ENCODE results near the gene USP47.
"Not testable (repeated sequence)": the region's sequence is repeated elsewhere in the genome, so short reads cannot be mapped to it uniquely, and the experiment has no call there.

USP47 gene

DNA sequence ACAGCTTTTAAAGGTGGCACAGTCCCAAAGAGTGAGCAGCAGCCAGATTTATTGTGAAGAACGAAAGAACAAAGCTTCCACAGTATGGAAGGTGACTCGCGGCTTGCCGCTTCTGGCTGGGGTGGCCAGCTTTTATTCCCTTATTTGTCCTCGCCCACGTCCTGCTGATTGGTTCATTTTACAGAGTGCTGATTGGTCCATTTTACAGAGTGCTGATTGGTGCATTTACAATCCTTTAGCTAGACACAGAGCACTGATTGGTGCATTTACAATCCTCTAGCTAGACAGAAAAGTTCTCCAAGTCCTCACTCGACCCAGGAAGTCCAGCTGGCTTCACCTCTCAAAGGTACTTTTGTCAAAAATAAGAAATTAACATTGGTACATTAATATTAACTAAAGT lies 10.4 kb upstream of the USP47 start:
- DNase-seq (ENCODE audit: low spot score): not testable (repeated sequence)

DNA sequence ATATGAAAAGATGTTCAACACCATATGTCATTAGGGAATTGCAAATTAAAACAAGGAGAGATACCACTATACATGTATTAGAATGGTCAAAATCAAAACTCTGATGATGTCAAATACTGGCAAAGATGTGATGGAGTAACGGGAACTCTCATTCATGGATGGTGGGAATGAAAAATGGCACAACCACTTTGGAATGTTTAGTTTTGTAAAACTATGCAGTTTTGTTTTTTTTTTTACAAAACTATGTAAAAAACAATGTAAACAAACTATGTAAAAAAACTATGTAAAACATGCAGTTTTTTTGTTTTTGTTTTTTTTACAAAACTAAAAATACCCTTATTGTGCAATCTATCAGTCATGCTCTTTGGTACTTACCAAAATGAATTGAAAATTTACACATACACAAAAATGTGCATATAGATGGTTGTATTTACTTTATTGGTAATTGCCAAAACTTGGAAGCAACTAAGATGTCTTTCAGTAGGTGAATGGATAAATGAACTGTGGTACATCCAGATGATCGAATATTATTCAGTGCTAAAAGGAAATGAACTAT lies 5.0 kb upstream of the USP47 start:
- DNase-seq (ENCODE audit: low spot score): no peak

DNA sequence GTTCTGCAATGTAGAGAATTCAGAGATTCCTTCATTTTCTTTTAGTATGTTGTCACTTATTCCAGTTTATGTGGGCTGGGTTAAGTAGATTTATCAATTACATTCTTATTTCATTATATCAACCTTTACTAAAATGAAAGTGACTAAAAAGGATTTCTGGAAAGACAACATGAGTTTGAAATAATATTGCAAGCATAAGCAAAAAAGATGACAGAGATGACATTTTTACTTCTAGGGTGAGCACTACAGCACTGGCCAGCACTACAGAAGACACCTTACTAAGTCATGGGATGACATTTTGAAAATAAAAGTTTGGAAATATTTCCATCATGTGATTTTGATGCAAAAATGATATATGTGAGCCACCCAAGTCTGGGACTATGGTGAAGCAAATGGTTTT lies 2.1 kb upstream of the USP47 start:
- no peak for DNase-seq (ENCODE audit: low spot score)

DNA sequence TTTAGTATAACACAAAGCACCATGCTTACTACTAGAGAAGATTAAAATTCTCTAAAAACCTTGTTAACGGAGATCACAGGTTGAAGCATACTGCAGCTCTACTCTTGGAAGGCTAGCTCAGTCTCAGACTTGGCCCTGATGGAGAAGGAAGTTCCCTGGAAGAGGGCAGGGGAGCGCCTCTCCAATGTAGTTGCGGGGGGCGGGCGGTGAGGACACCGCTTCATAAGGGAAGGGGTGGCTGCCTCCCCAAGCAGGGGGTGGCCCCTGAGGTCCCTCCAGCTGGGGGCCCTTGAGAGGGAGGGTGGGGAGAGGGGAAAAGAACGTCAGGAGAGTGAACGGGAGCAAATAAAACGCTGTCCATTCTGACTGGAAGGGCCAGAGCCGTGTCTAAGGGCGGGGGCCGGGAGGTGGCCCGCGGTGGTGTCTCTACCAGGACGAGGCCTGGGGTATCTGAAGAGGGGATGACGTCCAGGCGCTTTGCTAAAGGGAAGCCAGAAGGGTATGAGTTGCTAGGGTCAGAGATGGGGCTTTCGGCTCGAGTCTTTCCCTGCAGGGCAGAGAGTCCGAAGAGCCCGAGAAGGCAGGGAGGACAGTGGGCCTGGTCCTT lies 553 bp upstream of the USP47 start:
- DNase-seq (ENCODE audit: low spot score): peak; percentile 11

DNA sequence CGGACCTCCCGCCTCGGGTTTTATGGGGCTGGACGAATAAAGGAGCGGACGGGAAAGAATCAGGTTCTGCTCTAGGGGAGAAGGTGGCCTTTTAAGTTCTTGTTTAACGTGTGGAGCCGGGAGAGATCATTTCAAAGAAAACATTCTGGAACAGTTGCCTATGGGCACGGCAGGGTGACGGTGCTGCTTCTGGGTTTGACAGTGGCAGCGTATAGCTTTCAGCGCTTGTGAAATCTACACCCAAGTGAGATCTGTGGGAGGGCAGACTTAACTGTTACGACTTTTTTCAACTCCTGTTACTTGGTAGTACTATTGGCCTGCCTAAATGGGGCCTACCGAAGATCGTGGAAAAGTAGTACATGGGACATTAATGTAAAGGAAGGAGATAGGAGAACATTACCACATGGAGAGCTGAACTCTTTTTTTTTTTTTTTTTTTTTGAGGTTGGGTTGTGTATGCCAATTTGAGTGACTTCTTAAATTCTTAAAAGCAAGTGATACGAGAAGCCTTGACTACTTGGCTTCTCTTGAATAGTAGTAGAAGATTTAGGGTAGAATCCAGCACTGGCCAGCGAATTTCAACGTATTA lies 743 bp downstream of the USP47 start:
- peak; percentile 88 for DNase-seq (ENCODE audit: low spot score)

DNA sequence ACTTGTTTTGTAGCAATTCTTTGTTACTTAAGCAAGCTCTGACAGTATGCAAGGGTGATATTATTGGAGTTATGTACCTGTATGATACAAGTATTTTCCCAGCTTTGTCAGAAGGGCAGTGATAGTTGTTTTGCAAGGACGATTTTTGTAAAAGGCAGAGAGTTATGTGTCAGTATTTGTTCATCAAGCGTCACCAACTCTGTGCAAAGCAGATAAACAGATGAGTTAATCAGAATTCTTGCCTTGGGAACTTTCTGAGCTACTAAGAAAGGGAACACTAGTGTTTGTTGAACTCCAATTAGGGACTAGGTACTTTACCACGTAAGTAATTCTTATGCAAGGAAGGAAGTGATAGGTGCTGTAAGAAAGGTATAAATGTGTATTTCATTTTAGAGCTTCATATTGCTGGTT lies 1.4 kb downstream of the USP47 start:
- DNase-seq (ENCODE audit: low spot score): peak; percentile 55

DNA sequence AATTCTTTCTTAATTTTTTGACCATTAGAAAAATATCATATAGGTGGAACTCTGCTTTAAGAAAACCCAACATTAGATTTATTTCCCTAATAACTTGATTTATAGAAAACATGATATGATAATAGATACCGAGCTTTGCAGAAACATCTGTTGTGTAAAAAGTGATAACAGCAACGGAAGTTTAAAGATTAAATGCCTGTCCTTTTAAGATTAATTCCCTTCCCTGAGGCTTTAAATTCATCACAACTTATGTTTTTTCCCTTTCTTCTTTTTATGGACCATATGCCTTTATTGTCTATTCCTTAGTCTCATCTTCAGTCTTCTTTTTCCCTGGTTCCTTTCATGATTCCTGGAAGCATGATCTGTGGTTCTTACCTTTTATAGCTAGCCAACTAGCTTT lies 1.9 kb downstream of the USP47 start:
- DNase-seq (ENCODE audit: low spot score): no peak

DNA sequence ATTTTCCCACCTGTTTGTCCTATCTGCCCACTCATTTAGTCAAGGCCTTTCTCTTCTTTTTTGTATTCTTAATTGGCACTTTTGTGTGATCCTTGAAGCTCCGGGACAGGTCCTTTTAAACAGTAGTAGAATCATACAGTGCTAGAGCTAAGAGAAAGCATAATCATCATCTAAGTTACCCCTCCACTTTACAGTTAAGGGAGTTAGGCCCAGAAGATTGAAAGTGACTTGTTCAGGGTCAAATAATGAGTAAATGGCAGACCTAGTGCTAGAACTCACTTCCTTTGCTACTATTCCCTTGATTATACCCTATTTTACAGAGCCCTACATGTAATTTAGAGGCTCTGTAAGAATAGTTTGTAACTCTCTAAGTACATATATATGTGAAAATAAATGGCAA lies 2.5 kb downstream of the USP47 start:
- no peak for DNase-seq (ENCODE audit: low spot score)

DNA sequence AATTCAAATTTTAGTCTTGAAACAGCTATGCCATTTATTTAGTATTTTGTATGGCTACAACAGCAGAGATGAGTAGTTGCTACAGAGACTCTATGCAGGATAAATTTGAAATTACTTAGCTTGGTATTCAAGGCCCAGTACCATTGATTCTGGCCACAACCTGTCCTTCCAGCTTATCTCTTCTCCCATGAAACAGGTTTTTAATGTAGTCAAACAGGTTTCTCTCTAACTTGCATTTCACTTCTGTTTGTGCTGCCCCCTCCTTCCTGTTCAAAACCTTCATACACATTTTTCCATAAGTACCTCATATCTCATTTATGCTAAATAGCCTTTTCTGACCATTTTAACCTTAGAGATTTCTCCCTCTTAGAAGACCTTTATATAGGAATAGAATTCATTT lies 3.3 kb downstream of the USP47 start:
- no peak for DNase-seq (ENCODE audit: low spot score)

DNA sequence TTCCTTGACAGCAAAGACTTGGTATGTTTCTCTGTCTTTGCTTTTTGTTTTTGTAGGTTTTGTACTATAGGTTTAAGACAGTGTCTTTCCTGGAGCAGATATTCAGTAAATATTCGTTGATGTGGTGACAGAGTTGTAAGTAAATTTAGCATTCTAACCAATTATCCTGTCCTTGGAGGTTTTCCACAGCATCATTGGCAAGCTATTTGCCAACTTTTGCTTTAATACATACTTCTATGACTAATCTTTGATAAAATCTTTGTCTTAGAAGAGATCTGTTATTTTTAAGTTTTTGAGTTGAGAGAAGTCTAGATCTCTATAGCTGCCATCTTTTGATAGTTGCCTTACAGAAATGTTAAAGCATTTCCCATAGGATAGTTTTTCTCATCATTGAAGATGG lies 3.8 kb downstream of the USP47 start:
- no peak for DNase-seq (ENCODE audit: low spot score)

DNA sequence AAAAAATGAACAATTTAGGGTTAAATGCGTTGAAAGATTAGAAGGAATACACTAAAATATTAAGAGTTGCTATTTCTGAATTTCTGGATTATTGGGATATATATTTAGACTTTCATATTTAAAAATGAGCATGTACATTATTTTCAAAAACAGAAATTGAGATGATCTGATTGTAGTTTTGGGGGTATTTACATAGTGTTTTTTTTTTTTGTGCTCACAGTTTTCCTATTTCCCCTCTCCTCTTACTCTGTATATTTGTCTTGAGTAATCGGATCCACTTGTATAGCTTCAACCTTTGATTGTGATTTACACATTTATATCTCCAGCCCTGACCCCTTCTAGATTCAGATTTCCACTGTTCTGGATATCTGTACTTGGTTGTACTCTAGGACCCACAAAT lies 5.3 kb downstream of the USP47 start:
- no peak for DNase-seq (ENCODE audit: low spot score)

DNA sequence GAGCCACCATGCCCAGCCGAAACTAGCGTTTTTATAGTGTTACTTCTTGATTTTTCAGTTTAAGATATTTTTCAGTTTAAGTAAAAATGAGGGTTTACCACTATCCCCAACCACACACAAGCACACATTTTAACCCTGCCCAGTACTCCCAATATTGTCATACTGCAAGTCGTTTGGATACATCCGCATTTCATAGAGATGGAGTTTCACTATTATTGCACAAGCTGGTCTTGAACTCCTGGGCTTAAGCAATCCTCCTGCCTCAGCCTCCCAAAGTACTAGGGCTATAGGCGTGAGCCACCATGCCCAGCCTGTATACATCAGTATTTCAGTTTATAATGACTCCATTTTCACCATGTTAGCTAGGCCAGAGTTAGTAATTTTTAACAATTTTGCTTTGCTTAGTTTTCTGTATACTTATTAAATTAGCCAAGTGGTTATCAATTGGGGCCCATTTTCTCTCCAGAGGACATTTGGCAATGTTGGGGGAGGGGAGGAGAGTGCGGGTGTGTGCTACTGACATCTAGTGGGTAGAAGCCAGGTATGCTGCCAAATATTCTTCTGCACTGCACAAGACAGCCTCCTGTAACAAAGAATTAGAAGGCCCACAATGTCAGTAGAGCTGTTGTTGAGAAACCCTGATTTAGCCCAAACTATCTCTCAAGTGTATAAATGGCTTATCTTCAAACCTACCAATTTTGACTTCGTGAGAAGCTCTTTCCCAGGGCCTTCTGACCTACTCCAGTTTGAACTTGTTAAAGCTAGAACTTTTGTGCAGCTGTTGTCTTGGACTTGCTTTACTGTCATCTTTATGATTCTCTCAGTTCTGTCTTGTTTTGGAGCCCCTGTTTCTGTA lies 7.3 kb downstream of the USP47 start:
- DNase-seq (ENCODE audit: low spot score): peak; percentile 86

DNA sequence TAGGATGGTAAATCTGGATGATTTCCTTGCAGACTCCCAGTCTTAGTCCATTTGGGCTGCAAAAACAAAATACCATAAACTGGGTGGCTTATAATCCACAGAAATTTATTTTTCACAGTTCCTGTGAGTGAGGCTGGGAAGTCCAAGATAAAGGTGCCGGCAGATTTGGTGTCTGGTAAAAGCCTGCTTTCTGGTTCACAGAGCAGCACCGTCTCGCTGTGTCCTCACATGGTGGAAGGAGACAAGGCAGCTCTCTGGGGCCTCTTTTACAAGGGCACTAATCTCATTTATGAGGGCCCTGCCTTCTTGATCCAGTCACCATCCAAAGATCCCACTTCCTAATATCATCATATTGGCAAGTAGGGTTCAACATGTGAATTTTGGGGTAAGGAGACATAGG lies 8.9 kb downstream of the USP47 start:
- DNase-seq (ENCODE audit: low spot score): no peak

DNA sequence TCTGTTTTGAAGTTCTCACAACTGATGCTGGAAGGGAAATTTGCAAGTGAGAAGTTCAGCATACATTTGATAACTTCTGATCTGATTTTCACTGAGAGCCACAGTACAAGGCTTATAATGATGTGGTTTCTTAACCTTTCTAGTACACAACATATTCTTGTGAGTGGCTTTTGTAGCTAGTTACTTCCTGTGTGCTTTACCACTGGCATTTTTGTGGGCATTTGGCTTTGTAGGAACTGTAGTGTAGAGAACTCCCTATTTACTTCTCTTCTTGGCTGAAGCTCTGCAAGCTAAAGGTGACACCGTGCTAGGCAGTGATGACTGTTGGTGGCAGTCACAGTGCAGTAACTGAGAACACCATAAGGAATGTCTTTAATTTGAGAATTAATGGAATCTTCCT lies 14.9 kb downstream of the USP47 start:
- DNase-seq (ENCODE audit: low spot score): no peak

DNA sequence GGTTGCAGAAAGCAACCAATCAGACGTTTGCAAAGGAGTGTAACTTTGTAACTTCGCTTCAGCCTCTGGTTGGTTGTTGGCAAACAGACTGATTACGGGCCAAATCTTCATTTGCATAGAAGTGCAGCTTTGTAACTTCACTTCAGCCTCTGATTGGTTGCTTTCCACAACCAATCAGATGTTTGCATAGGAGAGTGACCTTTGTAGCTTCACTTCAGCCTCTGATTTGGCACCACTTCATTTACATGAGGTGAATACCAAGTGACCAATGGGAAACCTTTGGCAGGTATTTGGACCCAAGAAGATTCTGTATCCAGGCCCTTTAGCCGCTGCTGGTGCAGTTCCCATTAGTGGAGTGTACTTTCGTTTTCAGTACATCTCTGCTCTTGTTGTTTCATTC lies 16.0 kb downstream of the USP47 start:
- no peak for DNase-seq (ENCODE audit: low spot score)

DNA sequence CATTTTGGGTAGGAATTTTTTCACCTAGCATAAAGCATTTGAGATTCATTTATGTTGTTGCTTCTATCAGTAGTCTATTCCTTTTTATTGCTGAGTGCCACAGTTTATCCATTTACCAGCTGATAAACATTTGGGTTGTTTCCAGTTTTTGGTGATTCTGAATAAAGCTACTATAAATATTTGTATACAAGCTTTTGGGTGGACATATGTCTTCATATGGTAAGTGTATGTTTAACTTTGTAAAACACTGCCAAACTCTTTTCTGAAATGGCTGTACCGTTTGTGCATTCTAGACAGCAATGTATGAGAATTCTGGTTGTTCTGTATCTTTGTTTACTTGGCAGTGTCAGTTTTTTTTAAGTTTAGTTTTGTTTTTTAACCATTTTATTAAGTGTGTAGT lies 16.9 kb downstream of the USP47 start:
- DNase-seq (ENCODE audit: low spot score): no peak

DNA sequence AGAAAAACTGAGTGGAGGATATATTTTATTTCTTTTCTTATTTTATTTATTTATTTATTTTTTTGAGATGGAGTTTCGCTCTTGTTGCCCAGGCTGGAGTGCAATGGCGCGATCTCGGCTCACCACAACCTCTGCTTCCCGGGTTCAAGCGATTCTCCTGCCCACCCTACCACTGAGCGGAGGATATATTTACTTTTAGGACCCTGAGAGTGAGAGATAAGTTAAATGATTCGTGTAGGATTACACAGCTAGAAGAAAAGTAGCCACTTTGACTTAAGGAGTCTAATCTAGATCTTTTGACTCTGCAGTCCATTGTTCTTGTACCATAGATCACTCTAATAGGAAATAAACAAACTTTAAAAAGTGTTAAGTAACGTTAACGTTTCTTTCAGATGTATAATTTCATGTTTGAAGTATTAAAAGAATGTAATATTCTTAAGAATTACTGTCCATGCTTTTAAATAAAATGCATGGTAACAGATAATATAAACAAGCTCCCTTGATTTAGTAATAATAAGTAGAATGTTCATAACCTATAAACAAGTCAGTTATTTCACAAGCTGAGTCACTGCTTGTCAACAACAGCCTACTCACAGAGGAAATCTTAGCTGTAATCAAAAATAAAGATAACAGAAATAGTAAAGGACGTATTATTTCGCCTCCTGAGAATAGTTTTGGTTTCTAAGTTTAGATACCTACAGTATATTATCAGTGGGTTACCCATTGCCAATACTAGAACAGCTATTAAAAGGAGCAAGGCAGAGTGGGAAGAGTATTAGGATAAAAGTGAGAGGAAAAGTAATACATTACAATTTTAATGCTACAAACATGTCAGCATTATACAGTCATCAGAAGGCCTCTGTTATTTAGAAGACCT lies 18.6 kb downstream of the USP47 start:
- no peak for DNase-seq (ENCODE audit: low spot score)

DNA sequence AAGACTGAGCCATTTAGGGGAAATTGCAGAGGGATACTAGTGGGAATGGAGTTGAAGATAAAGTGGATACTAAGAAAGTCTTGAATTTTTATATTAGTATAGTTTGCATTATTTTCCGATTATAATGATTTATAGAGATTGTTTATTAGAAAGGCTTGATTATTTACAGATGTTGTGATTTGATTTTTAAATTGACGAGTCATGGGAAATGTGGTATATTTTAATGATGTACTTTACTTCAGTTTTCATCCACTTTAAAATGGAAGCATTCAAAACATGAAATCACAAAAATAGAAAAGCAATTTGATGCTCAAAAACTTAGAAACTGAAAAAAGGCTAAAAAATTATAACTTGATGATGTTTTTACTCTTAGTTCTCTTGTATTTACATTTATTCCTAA lies 21.2 kb downstream of the USP47 start:
- no peak for DNase-seq (ENCODE audit: low spot score)

DNA sequence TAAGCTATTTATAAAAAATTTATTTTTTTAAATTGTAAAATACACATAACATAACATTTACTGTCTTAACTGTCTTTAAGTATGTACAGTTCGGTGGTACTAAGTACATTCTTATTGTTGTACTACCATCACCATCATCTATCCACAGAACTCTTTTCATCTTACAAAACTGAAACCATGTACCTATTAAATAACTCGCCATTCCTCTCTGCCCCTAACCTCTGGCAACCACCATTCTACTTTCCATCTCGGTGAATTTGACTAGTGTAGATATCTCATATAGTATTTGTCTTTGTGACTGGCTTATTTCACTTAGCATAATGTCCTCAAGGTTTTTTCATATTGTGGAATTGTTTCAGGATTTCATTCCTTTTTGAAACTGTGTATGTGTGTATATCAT lies 22.6 kb downstream of the USP47 start:
- DNase-seq (ENCODE audit: low spot score): no peak

DNA sequence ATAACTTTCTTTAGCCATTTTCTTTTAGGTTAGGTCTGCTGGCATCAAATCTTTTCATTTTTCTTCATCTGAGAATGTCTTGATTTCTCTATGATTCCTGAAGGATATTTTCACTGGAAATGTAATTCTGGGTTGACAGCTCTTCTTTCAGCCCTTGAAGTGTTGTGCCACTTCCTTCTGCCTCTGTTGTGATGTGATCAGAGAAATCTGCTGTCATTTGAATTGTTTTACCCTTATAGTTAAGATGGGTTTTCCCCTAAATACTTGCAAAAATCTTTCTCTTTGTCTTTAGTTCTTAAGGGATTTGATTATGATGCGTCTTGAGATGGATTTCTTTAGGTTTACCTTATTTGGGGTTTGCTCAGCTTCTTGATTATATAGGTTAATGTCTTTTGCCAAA lies 23.0 kb downstream of the USP47 start:
- DNase-seq (ENCODE audit: low spot score): no peak

DNA sequence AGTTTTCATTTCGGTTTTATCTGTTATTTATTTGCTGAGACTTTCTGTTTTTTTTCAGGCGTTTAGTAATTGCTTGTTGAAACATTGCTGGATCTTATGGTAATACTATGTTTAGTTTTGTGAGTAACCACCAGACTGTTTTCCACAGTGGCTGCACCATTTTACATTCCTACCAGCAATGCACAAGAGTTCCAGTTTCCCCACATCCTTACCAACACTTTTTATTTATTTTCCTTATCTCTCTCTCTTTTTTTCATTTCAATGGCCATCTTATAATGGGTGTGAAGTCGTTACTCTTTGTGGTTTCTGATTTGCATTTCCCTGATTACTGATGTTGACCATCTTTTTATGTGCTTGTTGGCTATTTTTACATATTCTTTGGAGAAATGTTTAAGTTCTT lies 23.7 kb downstream of the USP47 start:
- DNase-seq (ENCODE audit: low spot score): no peak

DNA sequence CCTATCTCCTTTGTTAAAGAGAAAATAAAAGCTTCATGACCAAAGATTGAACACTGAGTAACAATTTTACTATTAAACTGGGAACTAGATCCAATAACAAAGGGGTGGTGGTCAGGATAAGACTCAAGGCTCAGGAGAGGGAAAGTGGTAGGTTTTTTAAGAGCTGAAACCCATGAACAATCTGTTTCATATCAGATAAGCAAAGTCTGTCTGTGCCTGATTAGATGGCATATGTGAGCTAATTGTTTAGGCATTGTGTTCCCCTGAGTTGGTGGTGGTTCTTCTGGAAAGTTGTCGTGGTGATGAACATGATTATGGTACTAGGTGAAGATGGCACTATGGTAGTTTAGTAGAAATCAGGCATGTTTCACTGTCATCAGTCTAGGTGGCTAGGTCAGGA lies 24.4 kb downstream of the USP47 start:
- no peak for DNase-seq (ENCODE audit: low spot score)
